Measurements from ENCODE around the gene MRPL47. TPM values are rescaled to one million over a fixed set of nuclear protein-coding genes. Genes with fewer than 3 reads are reported as not detected.

MRPL47 gene
- total and polyA plus RNA-seq, 2 donors (not counting 1 experiment from before 2014, with no cell fraction given) = 27.6 to 62.4 TPM

- Histone ChIP-seq H3K36me3 (ENCODE audit: control insufficient read depth, insufficient read depth, low read length) (no peaks in the 10 kb centered on the region), H3K9ac (ENCODE audit: insufficient read depth, low read length) (peak overlapping the region; percentile 50), H4K20me1 (ENCODE audit: control insufficient read depth, extremely low read depth, insufficient read depth, low read length) (no peaks in the 10 kb centered on the region), H3K27me3 (ENCODE audit: control insufficient read depth, insufficient read depth, low read length) (no peaks in the 10 kb centered on the region), H2AFZ (ENCODE audit: low read length) (peak overlapping the region; percentile 43), H3K4me1 (ENCODE audit: control insufficient read depth, extremely low read depth, insufficient read depth, low read length) (peaks cover 3% of the 10 kb centered on the region), H3K4me3 (replicated peaks in 1 of 4; ENCODE audit: control extremely low read depth in 1 of 4, insufficient read depth in 1 of 4, low read depth in 3 of 4, low read length in 4 of 4) (peak overlapping the region; percentile 61 to 77 (median 66)), H3K79me2 (ENCODE audit: control insufficient read depth, insufficient read depth, low read length) (peaks cover 40% of the 10 kb centered on the region), H3K9me3 (ENCODE audit: control insufficient read depth, insufficient read depth, low read depth, low read length) (no peaks in the 10 kb centered on the region), H3K4me2 (ENCODE audit: extremely low read depth, insufficient read depth, low read length) (peak overlapping the region; percentile 81), H3K27ac (ENCODE audit: insufficient read depth, low read length) (peak overlapping the region; percentile 53)
- TF ChIP-seq EZH2 (IDR thresholded peaks at IDR 0.05; ENCODE audit: low read length, missing control alignments) = no peak
- TF ChIP-seq, protein P1, sequence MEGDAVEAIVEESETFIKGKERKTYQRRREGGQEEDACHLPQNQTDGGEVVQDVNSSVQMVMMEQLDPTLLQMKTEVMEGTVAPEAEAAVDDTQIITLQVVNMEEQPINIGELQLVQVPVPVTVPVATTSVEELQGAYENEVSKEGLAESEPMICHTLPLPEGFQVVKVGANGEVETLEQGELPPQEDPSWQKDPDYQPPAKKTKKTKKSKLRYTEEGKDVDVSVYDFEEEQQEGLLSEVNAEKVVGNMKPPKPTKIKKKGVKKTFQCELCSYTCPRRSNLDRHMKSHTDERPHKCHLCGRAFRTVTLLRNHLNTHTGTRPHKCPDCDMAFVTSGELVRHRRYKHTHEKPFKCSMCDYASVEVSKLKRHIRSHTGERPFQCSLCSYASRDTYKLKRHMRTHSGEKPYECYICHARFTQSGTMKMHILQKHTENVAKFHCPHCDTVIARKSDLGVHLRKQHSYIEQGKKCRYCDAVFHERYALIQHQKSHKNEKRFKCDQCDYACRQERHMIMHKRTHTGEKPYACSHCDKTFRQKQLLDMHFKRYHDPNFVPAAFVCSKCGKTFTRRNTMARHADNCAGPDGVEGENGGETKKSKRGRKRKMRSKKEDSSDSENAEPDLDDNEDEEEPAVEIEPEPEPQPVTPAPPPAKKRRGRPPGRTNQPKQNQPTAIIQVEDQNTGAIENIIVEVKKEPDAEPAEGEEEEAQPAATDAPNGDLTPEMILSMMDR (conservative IDR thresholded peaks at IDR 0.05 in 1 of 2, IDR thresholded peaks at IDR 0.05 in 1 of 2; ENCODE audit: low read depth in 1 of 2, low read length in 2 of 2) = peak; percentile 32 to 49
- peak; percentile 64 to 70 for DNase-seq (ENCODE audit: low read depth in 2 of 2)
Observed at GRCh38 chr3:179563271-179563783, 41.1 kb downstream of the MRPL47 start.

GRCh38 chr3:179562591-179563270 lies 41.7 kb downstream of the MRPL47 start, which contains the start of gene ACTL6A:
ACTL6A (plus strand) TSS chr3:179562926; CDS start chr3:179563093, 167 bp downstream.
- no peak for TF ChIP-seq EZH2 (IDR thresholded peaks at IDR 0.05; ENCODE audit: low read length, missing control alignments)
- TF ChIP-seq, protein P1 (conservative IDR thresholded peaks at IDR 0.05 in 1 of 2, IDR thresholded peaks at IDR 0.05 in 1 of 2; ENCODE audit: low read depth in 1 of 2, low read length in 2 of 2) = no peak
- H3K4me3 ChIP-seq (replicated peaks in 1 of 4; ENCODE audit: control extremely low read depth in 1 of 4, insufficient read depth in 1 of 4, low read depth in 3 of 4, low read length in 4 of 4) = peak within 1 kb of the TSS; percentile 61 to 77 (median 70)
- H2AFZ ChIP-seq (ENCODE audit: low read length) = peak within 1 kb of the TSS; percentile 89
- H3K27ac ChIP-seq (ENCODE audit: insufficient read depth, low read length) = peak within 1 kb of the TSS; percentile 56
- DNase-seq (ENCODE audit: low read depth in 2 of 2) = peak; percentile 99
- peaks cover 40% of the 10 kb centered on the region for H3K79me2 ChIP-seq (ENCODE audit: control insufficient read depth, insufficient read depth, low read length)
- no peaks in the 10 kb centered on the region for H3K9me3 ChIP-seq (ENCODE audit: control insufficient read depth, insufficient read depth, low read depth, low read length)
- H4K20me1 ChIP-seq (ENCODE audit: control insufficient read depth, extremely low read depth, insufficient read depth, low read length) = no peaks in the 10 kb centered on the region
- no peaks in the 10 kb centered on the region for H3K27me3 ChIP-seq (ENCODE audit: control insufficient read depth, insufficient read depth, low read length)
- peak within 1 kb of the TSS; percentile 50 for H3K9ac ChIP-seq (ENCODE audit: insufficient read depth, low read length)
- H3K36me3 ChIP-seq (ENCODE audit: control insufficient read depth, insufficient read depth, low read length) = no peaks in the 10 kb centered on the region
- H3K4me1 ChIP-seq (ENCODE audit: control insufficient read depth, extremely low read depth, insufficient read depth, low read length) = peaks cover 3% of the 10 kb centered on the region
- H3K4me2 ChIP-seq (ENCODE audit: extremely low read depth, insufficient read depth, low read length) = peak within 1 kb of the TSS; percentile 87

DNA sequence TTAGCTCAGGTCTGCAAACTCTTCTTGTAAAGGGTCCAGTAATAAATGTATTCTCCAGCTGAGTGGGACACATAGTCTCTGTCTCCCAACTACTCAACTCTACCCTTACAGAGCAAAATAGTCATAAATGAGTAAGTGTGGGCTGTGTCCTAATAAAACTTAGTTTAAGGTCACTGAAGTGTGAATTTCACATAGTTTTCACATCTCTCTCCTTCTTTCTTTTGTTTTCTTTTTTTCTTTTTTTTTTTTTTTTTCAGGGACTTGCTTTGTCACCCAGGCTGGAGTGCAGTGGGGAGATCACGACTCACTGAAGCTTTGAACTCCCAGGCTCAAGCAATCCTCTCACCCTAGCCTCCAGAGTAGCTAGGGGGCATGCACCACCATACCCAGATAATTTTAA lies 43.6 kb downstream of the MRPL47 start:
- H3K4me2 ChIP-seq (ENCODE audit: extremely low read depth, insufficient read depth, low read length) = no peak overlapping the region
- peaks cover 22% of the 10 kb centered on the region for H3K79me2 ChIP-seq (ENCODE audit: control insufficient read depth, insufficient read depth, low read length)
- H3K36me3 ChIP-seq (ENCODE audit: control insufficient read depth, insufficient read depth, low read length) = no peaks in the 10 kb centered on the region
- no peaks in the 10 kb centered on the region for H4K20me1 ChIP-seq (ENCODE audit: control insufficient read depth, extremely low read depth, insufficient read depth, low read length)
- H3K27me3 ChIP-seq (ENCODE audit: control insufficient read depth, insufficient read depth, low read length) = no peaks in the 10 kb centered on the region
- no peaks in the 10 kb centered on the region for H3K9me3 ChIP-seq (ENCODE audit: control insufficient read depth, insufficient read depth, low read depth, low read length)
- H3K9ac ChIP-seq (ENCODE audit: insufficient read depth, low read length) = no peak overlapping the region
- no peak for TF ChIP-seq EZH2 (IDR thresholded peaks at IDR 0.05; ENCODE audit: low read length, missing control alignments)
- TF ChIP-seq, protein P1 (conservative IDR thresholded peaks at IDR 0.05 in 1 of 2, IDR thresholded peaks at IDR 0.05 in 1 of 2; ENCODE audit: low read depth in 1 of 2, low read length in 2 of 2) = no peak
- no peak overlapping the region for H2AFZ ChIP-seq (ENCODE audit: low read length)
- no peak overlapping the region for H3K27ac ChIP-seq (ENCODE audit: insufficient read depth, low read length)
- H3K4me1 ChIP-seq (ENCODE audit: control insufficient read depth, extremely low read depth, insufficient read depth, low read length) = peaks cover 3% of the 10 kb centered on the region
- no peak overlapping the region for H3K4me3 ChIP-seq (replicated peaks in 1 of 4; ENCODE audit: control extremely low read depth in 1 of 4, insufficient read depth in 1 of 4, low read depth in 3 of 4, low read length in 4 of 4)
- DNase-seq (ENCODE audit: low read depth in 2 of 2) = no peak
